Testis (tissue), 2 donors: ENCODE results near the gene MGAT3.

Experiments
- POLR2A ChIP-seq: fragments of 450-650 bp; IDR thresholded peaks from one replicate; pipeline ENCODE4 v1.6.1; 2017; ENCODE audit warnings: antibody characterized with exemption, mild to moderate bottlenecking, moderate library complexity
- TF ChIP-seq, protein P1 (sequence below), 3 experiments: fragments of 450-650 bp in 2 of 3; fragments of 200-600 bp in 1 of 3; sonication (generic) in 1 of 3; IDR thresholded peaks; one replicate each; pipeline ENCODE4 v1.5.1; 2016 to 2019; ENCODE audit warnings: antibody characterized with exemption in 3 of 3, mild to moderate bottlenecking in 2 of 3, moderate library complexity in 1 of 3

GRCh38 chr22:39530116-39530515 is 73.3 kb downstream of the MGAT3 start:
- no peak for TF ChIP-seq POLR2A
- TF ChIP-seq, protein P1, sequence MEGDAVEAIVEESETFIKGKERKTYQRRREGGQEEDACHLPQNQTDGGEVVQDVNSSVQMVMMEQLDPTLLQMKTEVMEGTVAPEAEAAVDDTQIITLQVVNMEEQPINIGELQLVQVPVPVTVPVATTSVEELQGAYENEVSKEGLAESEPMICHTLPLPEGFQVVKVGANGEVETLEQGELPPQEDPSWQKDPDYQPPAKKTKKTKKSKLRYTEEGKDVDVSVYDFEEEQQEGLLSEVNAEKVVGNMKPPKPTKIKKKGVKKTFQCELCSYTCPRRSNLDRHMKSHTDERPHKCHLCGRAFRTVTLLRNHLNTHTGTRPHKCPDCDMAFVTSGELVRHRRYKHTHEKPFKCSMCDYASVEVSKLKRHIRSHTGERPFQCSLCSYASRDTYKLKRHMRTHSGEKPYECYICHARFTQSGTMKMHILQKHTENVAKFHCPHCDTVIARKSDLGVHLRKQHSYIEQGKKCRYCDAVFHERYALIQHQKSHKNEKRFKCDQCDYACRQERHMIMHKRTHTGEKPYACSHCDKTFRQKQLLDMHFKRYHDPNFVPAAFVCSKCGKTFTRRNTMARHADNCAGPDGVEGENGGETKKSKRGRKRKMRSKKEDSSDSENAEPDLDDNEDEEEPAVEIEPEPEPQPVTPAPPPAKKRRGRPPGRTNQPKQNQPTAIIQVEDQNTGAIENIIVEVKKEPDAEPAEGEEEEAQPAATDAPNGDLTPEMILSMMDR (IDR thresholded peaks at IDR 0.05), result no peak
